Urinary bladder (tissue), 4 donors: ENCODE data around the gene RGS7. TPM values are rescaled to one million over a fixed set of nuclear protein-coding genes. Genes with fewer than 3 reads are reported as not detected.

Experiments used
- DNase-seq: peaks from one replicate; pipeline ENCODE4 v3.0.0-alpha.2; 2015; ENCODE audit errors: extremely low spot score
- H3K27ac ChIP-seq: one replicate; pipeline ENCODE4 v1.5.1; 2013; ENCODE audit warnings: low read depth, mild to moderate bottlenecking, moderate library complexity
- H3K36me3 ChIP-seq: one replicate; pipeline ENCODE4 v1.6.1; 2013; ENCODE audit warnings: mild to moderate bottlenecking, moderate library complexity; ENCODE audit not compliant: insufficient read depth
- H3K4me1 ChIP-seq: one replicate; pipeline ENCODE4 v1.6.1; 2013; ENCODE audit warnings: mild to moderate bottlenecking, moderate library complexity; ENCODE audit not compliant: insufficient read depth
- H3K4me3 ChIP-seq: one replicate; pipeline ENCODE4 v1.5.1; 2013; ENCODE audit warnings: low read depth, low read length
- WGBS: extraction: QIAGEN DNeasy Blood & Tissue Kit; methylation state at CpG from one replicate; pipeline ENCODE4 v1.1.7; 2013; 5-methylcytosine and 5-hydroxymethylcytosine counted together
- polyA plus RNA-seq: library from polyadenylated mRNA; stranded (reverse); fragments of 200-250 nt; gene quantifications from one replicate; pipeline ENCODE4 v1.2.3, GENCODE V29; 2013
- total RNA-seq: library from RNA; depleted of rRNA; stranded (reverse); fragments of >200 nt; gene quantifications from one replicate; pipeline ENCODE4 v1.2.3, GENCODE V29; 2014
- donor health status: healthy with polysubstance abuse.
- donor health status: healthy.

Gene RGS7
- total and polyA plus RNA-seq, 2 donors: 0.04 to 0.42 TPM

DNA sequence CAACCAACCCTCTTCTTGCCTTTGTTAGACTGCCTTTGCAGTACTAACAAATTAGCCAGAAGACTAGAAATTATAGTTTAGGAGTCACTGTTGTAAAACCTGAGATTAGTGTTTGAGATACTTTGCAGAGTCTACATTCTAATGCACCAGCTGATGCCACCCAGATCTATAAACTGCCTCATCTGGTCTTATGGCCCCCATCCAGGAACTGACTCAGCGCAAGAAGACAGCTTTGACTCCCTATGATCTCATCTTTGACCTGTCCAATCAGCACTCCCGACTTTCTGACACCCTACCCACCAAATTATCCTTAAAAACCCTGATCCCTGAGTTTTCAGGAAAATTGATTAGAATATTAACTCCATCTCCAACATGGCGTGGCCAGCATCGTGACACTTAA is 334.6 kb downstream of the RGS7 start:
- WGBS: 78% methylated on average over 4 of the region's 4 CpGs
- no peak overlapping the region for H3K27ac ChIP-seq
- no peaks in the 10 kb centered on the region for H3K36me3 ChIP-seq
- H3K4me1 ChIP-seq: no peaks in the 10 kb centered on the region
- H3K4me3 ChIP-seq: no peak overlapping the region
- no peak for DNase-seq

DNA sequence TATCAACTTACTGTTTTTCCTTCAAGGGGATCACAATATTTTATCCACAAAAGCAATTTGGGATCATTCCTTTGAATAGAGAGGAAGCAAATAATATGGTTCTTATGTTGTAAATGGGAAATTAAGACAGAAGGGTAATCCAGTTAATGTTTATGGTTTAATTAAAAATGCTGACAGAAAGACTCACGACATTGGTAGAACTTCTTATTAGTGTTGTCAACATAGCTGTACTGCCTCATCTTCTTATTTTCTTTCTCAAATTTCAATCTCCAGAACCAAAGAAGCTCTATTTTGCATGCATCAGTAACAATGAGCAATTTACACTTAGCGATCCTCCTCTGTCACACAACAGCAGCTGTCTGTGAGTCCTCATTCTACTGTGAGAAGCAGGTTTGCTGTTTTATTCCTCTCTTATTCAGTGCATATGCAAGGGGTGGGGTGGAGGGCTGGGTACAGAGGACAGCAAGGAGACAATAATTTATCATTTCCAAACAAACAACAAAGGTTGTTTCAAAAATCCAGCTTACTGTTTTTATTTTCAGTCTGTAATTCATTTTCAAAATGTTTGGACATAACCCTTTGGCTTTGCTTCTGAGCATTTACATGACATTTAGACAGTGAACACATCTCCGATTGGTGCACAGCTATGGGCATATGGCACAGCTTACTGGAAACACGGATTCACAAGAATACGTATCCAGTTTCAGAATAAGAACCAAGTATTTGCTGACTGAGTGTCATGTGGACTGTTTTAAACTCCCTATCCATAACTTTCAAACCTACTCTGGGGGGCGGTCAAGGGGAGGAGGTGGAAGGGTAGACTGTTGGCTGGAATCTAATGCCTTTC is 335.9 kb downstream of the RGS7 start:
- WGBS: 76% methylated on average over 6 of the region's 6 CpGs
- no peak overlapping the region for H3K4me3 ChIP-seq
- DNase-seq: no peak
- H3K4me1 ChIP-seq: no peaks in the 10 kb centered on the region
- no peaks in the 10 kb centered on the region for H3K36me3 ChIP-seq
- H3K27ac ChIP-seq: no peak overlapping the region

DNA sequence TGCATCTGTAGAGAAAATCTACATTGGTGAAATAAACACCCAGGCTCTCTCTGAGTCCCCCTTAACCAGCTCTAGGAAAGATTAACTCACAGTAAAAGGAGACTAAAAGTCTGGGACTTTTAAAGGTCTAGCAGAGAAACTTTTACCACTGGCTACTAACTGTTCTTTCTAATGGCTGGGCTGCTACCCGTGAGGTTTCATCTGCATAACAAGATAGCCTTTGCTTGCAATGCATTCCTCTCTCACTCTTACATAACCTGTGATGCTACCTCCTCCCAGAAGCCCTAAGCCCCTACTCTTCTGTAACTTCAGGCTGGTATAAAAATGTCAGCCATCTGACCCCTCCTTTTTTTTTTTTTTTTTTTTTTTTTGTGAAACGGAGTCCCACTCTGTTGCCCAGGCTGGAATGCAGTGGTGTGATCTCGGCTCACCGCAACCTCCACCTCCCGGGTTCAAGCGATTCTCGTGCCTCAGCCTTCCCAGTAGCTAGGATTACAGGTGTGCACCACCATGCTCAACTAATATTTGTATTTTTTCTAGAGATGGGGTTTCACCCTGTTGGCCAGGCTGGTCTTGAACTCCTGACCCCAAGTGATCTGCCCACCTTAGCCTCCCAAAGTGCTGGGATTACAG is 344.2 kb downstream of the RGS7 start:
- H3K4me1 ChIP-seq: no peaks in the 10 kb centered on the region
- 69% methylated on average over 7 of the region's 7 CpGs for WGBS
- H3K4me3 ChIP-seq: no peak overlapping the region
- no peak for DNase-seq
- no peak overlapping the region for H3K27ac ChIP-seq
- H3K36me3 ChIP-seq: no peaks in the 10 kb centered on the region

DNA sequence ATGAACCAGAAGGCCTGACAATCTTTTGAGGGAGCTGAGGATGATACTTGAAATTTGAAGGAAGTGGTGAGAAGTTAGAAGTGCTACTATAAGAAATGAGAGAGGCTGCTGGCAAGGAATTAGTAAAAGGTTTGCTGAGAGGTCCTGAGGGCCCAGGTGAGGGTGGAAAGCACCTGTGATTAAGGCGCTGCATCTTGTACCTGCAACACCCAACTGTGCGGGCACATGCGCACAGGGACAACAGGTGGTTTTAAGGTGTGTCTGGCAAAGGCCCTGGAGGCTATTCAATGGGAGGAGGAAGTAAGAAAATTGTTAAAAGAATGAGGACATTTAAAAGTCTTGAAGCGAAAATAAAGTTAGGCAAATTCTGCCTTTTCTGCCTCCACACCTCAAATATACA is 349.3 kb downstream of the RGS7 start:
- Histone ChIP-seq H3K27ac (no peak overlapping the region), H3K4me3 (no peak overlapping the region), H3K36me3 (no peaks in the 10 kb centered on the region), H3K4me1 (no peaks in the 10 kb centered on the region)
- DNase-seq: no peak
- 89% methylated on average over 4 of the region's 4 CpGs for WGBS

DNA sequence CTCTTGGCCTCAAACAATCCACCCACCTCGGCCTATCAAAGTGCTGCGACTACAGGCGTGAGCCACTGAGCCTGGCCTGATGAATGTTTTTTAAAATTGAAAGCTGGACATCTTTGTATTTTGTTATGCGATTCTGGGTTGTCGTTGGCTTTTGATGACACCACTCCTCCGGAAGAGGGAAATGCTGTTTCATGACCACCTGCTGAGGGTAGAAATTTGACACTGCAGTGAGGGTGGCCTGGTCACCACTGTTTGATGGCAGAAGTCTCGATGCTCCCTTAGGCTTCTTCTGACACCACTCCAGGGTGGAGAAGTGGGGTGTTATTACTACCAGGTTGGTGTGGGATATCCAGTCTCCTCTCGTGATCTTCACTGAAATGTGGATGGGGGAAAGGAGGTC is 357.2 kb downstream of the RGS7 start:
- Histone ChIP-seq H3K4me3 (no peak overlapping the region), H3K36me3 (no peaks in the 10 kb centered on the region), H3K27ac (no peak overlapping the region), H3K4me1 (no peaks in the 10 kb centered on the region)
- 79% methylated on average over 8 of the region's 8 CpGs for WGBS
- no peak for DNase-seq

DNA sequence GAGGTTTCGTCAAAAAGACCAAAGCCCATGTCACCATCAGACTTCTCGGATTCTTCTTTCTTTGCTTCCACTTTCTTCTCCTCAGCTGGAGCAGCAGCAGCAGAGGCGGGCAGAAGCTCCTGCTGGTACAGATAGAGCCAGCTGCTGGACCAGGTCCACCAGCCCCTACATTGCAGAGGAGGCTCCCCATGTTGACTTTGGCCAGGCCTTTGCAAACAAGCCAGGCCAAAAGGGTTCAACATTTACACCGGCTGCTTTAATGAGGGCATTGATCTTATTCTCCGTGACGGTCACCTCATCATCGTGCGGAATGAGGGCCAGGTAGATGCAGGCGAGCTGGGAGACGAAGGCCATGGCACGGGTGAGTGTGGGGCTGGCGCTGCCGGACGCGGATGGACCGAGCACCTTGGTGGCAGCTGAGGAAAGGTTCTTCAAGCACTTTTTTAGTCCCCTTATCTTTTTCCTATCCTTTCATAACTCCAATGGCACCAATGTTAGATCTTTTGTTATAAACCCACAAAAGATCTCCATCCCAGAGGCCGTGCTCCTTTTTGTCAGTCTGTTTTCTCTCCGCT is 358.5 kb downstream of the RGS7 start:
- WGBS: 90% methylated on average over 18 of the region's 18 CpGs
- H3K4me1 ChIP-seq: no peaks in the 10 kb centered on the region
- no peak overlapping the region for H3K4me3 ChIP-seq
- no peak for DNase-seq
- H3K27ac ChIP-seq: no peak overlapping the region
- H3K36me3 ChIP-seq: no peaks in the 10 kb centered on the region

DNA sequence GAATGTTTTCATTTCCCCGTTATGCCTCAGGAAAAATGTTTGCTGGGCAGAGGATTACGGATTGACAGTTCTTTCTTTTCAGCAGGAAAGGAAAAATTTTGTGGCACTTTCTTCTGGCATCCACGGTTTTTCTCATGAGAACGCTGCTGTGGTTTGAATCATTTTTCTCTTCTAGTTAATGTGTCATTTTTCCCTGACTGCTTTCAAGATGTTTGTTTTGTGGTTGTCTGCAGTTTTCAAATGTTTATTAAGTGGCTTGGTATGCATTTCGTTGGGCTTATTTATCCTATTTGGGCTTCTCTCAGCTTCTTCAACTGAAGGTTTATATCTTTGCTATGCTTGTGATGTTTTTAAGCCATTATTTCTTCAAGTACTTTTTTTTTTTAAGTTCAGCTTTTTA is 359.0 kb downstream of the RGS7 start:
- H3K4me1 ChIP-seq: no peaks in the 10 kb centered on the region
- H3K27ac ChIP-seq: no peak overlapping the region
- no peak for DNase-seq
- no peaks in the 10 kb centered on the region for H3K36me3 ChIP-seq
- H3K4me3 ChIP-seq: no peak overlapping the region
- 58% methylated on average over 5 of the region's 5 CpGs for WGBS

DNA sequence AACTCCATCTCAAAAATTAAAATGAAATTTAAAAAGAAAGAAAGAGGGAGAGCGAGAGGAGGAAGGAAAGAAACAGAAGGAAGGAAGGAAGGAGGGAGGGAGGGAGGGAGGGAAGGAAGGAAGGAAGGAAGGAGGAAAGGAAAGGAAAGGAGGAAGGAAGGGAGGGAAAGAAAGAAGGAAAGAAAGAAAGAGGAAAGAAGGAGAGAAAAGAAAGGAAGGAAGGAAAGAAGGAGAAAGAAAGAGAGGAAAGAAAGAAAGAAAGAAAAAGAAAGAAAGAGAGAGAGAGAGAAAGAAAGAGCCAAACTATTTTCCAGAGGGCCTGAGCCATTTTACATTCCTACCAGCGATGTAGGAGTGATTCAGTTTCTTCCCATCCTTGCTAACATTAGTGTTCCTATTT is 364.0 kb downstream of the RGS7 start:
- WGBS: 90% methylated on average over 2 of the region's 2 CpGs
- DNase-seq: no peak
- Histone ChIP-seq H3K4me1 (no peaks in the 10 kb centered on the region), H3K27ac (no peak overlapping the region), H3K36me3 (no peaks in the 10 kb centered on the region), H3K4me3 (no peak overlapping the region)

DNA sequence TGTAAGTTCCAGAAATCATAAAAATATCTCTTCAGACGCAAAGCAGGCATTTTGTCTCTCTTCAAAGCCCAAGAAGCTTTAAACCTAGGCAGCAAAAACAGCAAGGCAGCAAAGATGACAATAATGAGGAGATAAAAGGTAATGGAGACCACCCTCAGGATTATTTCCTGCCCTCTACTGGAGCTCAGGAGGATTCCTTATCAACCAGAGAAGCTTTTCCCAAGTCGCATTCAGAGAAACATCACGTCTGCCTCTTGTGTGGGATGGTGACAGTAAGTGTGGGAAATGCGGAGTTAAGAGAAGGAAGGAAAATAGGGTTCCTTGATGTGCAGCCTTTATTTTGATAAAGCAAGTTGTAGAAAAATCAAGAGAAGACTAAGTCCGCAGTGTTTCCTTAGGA is 365.8 kb downstream of the RGS7 start:
- DNase-seq: no peak
- Histone ChIP-seq H3K36me3 (no peaks in the 10 kb centered on the region), H3K4me3 (no peak overlapping the region), H3K27ac (no peak overlapping the region), H3K4me1 (no peaks in the 10 kb centered on the region)
- WGBS: 43% methylated on average over 5 of the region's 5 CpGs

DNA sequence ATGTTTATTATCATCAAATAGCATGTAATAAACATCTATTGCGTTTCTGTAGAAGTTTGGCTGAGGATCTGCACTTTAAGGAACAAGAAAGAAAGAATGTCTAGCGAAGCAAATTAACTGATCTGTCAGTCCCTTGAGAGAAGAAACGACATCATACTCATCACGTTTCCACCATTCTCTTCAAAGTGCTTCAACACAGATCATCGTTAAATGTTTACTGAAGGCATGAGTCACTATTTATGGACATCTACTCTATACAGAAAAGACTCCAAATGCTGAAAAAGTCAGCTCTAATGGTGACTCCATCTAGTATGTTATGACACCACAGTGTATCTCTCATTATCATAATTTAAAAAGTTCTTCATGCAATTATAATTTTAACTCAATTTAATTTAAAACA is 369.1 kb downstream of the RGS7 start:
- Histone ChIP-seq H3K27ac (no peak overlapping the region), H3K4me3 (no peak overlapping the region), H3K36me3 (no peaks in the 10 kb centered on the region), H3K4me1 (no peaks in the 10 kb centered on the region)
- no peak for DNase-seq
- WGBS: 67% methylated on average over 5 of the region's 5 CpGs

DNA sequence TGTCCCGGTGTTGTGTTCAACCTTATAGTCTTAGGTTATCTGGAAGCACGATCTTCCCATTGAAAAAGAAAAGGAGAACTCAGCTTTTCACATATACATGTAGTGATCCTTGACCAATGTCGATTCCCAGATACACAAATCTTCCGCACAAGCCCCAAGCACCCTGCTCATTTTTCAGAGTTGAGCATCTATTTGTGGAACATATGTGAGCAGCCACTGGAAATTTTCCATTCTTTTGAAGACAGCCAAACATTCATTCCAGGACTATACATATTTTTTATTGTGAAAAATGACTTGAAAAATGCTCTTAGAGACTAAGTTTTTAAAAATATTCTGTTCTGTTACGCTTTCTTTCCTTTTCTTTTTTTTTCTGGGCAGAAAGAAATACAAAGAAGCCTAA is 371.9 kb downstream of the RGS7 start:
- Histone ChIP-seq H3K4me3 (no peak overlapping the region), H3K27ac (no peak overlapping the region), H3K36me3 (no peaks in the 10 kb centered on the region), H3K4me1 (no peaks in the 10 kb centered on the region)
- 83% methylated on average over 5 of the region's 5 CpGs for WGBS
- no peak for DNase-seq

DNA sequence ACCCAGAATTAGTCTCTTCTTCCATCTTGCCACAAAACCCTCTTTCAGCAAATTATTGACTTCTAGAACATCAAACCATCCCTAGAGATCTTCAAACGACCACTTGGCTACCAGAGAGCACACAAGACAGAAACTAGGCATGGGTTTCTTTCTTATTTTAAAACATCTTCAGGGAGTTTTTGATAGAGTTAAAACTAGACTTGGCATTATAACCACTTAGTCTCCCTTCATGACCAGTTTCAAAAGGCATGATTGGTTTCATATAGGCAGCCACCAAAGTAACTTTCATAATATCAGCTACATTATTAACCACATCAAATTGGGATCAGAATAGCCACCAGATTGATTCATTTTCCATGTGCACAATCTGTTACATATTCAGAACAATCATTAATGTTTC is 376.7 kb downstream of the RGS7 start:
- Histone ChIP-seq H3K27ac (no peak overlapping the region), H3K36me3 (no peaks in the 10 kb centered on the region), H3K4me1 (no peaks in the 10 kb centered on the region), H3K4me3 (no peak overlapping the region)
- WGBS: 66% methylated on average over 1 of the region's 1 CpG
- DNase-seq: no peak

DNA sequence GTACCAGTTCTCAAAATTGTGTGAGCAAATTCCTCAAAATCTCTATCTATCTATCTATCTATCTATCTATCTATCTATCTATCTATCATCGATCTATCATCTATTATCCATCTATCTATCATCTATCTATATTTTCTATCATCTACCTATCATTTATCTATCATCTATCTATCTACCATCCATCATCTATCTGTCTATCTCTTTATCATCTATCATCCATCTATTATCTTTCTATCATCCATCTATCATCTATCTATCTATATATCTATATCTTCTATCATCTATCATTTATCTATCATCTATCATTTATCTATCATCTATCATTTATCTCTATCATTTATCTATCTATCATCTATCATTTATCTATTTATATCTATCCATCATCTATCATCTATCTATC is 380.3 kb downstream of the RGS7 start:
- no peak overlapping the region for H3K27ac ChIP-seq
- no peak overlapping the region for H3K4me3 ChIP-seq
- no peak for DNase-seq
- no peaks in the 10 kb centered on the region for H3K4me1 ChIP-seq
- 92% methylated on average over 1 of the region's 1 CpG for WGBS
- H3K36me3 ChIP-seq: no peaks in the 10 kb centered on the region

DNA sequence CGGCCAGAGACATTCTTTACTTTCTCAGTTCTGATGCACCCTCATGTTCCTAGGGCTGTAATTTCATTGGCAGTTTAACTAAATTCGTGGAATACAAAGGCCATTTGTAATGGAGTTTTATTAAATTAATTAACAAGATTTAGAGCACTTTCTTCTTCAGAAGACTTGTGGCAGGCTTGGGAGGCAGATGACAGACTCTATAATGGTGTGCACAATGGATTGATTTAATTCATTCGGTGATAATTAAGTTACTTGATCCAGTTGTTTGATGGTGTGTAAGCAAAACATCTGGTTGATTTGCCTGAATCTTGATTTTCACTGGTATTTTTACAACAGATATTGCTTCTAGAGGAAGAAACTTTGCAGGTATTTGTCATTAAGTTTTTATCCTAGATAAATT is 383.1 kb downstream of the RGS7 start:
- DNase-seq: no peak
- H3K36me3 ChIP-seq: no peaks in the 10 kb centered on the region
- 79% methylated on average over 3 of the region's 3 CpGs for WGBS
- H3K27ac ChIP-seq: no peak overlapping the region
- H3K4me3 ChIP-seq: no peak overlapping the region
- no peaks in the 10 kb centered on the region for H3K4me1 ChIP-seq
